ENCODE results near the gene PDE4D. TPM values are rescaled to one million over a fixed set of nuclear protein-coding genes. Genes with fewer than 3 reads are reported as not detected.

The PDE4D gene
- total RNA-seq, 1 donor from 2014 or later: 30.2 TPM

- intact Hi-C loops (cut with DNase I): no loop called here
- DNase-seq (no peak), ATAC-seq (ENCODE audit: poor library complexity) (no peak)
Measured at GRCh38 chr5:59266410-59266809, 627.1 kb downstream of the PDE4D start.

- ATAC-seq (ENCODE audit: poor library complexity): peak; percentile 58
- DNase-seq: no peak
- intact Hi-C loops (cut with DNase I): no loop called here
Measured at GRCh38 chr5:59264639-59265245, 628.8 kb downstream of the PDE4D start.

GRCh38 chr5:59264013-59264412 is 629.5 kb downstream of the PDE4D start:
- intact Hi-C loops (cut with DNase I): no loop called here
- ATAC-seq (ENCODE audit: poor library complexity) (peak; percentile 71), DNase-seq (no peak)

DNA sequence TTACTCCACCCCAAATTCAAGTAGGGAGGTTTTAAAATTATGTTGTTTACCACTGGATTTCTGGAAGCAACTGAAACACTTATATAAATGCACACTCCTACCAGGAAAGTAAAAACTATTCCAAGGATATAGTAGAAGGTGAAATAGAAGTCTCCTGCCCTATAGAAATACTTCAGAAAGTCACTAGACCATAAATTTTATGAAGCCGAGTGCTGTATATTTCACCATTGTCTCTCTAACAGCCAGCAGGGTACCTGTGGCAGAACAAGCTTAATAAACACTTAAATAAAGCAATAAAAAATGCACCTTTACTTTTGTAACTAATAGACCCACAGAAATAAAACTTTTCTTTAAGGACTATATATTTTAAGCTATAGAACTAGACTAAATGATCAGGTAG is 631.6 kb downstream of the PDE4D start:
- intact Hi-C loops (cut with DNase I): no loop called here

GRCh38 chr5:59260973-59261372 is 632.6 kb downstream of the PDE4D start:
- ATAC-seq (ENCODE audit: poor library complexity) (no peak), DNase-seq (no peak)
- intact Hi-C loops (cut with DNase I): no loop called here

More for the DNA sequence above, 631.6 kb downstream of the PDE4D start:
- no peak for DNase-seq
- no peak for ATAC-seq (ENCODE audit: poor library complexity)

GRCh38 chr5:59260200-59260599 is 633.3 kb downstream of the PDE4D start:
- ATAC-seq (ENCODE audit: poor library complexity): no peak
- intact Hi-C loops (cut with DNase I): no loop called here
- no peak for DNase-seq

DNA sequence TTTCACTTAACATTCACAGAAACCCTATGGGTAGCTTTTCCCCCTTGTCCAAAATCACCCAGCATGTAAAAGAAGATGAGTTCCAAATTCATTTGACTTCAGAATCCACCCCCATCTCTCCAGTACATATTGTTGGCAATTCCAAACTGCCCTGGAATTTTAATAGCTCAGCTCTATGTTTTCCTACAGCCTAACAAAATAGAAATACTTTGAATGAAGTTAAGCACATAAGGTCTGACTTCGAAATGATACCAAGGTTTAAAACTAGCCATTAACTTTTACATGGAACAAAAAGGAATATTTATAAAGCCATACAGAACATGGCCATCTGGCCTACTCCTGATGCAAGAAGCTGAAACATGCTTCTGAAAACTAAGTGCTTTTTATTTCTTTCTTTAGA is 634.3 kb downstream of the PDE4D start:
- ATAC-seq (ENCODE audit: poor library complexity) (no peak), DNase-seq (no peak)
- intact Hi-C loops (cut with DNase I): no loop called here

DNA sequence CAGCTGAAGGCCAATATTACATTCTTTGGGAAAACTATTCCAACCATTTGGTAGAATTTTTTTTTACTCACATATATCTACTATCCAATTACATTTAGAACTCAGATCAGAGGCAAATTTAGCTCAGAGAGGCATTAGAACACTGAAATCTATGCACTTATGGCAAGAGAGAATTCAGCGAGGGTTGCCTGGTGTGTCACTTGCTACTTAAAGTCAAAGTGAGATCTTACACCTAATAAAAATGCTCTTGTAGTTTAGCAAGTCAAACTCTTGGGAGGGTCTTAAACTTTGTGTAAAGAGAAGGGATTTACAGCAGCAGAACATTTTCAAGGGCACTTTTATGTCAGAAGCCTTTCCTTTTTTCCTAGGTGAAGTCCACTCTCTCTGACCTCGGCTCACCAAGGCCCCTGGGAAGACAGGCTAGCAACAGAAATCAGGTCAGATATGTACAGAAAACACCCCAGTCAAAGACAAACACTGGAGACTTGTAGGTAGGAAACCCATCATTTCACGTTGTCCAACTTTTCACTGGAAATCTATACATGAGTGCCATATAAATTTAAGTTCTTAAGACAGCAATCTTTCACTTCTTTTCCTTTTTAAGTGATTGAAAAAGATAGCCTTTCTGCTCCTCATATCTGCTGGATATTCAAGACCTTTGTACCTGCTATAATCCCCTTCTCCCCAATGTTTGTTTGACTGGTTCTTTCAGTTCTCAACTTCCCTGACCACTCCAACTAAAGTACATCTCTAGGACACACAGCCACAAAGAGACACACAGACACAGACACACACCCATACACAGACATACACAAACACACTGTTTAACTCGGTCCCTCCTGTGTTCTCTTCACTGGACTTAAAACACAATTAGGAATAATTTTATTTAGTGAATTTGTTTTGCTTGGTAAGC is 635.8 kb downstream of the PDE4D start:
- intact Hi-C loops (cut with DNase I): no loop called here
- DNase-seq (no peak), ATAC-seq (ENCODE audit: poor library complexity) (no peak)

- intact Hi-C loops (cut with DNase I): no loop called here
- DNase-seq (no peak), ATAC-seq (ENCODE audit: poor library complexity) (no peak)
Measured at GRCh38 chr5:59256331-59256730, 637.2 kb downstream of the PDE4D start.

- intact Hi-C loops (cut with DNase I): no loop called here
- DNase-seq (no peak), ATAC-seq (ENCODE audit: poor library complexity) (no peak)
Measured at GRCh38 chr5:59254055-59254687, 639.4 kb downstream of the PDE4D start.

DNA sequence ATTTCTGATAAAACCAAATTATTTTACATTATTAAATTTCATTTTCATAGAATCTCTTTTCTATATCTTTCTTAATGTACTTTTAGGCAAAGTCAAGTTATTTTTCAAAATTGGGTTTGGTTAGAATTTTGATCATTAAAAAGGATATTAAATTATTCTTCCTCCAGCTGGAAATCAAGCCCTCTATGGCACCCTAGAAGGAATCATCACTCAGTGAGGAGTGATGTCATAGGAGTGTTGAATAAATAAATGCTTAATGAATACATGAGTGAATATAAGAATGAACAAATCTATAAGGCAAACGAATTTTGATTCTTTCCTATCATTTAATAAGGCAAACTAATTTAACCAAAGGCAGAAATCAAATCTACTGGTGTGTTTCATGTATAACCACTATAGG is 639.9 kb downstream of the PDE4D start:
- DNase-seq: no peak
- intact Hi-C loops (cut with DNase I): no loop called here
- no peak for ATAC-seq (ENCODE audit: poor library complexity)

GRCh38 chr5:59251627-59252026 is 641.9 kb downstream of the PDE4D start:
- ATAC-seq (ENCODE audit: poor library complexity) (no peak), DNase-seq (no peak)
- intact Hi-C loops (cut with DNase I): no loop called here

- ATAC-seq (ENCODE audit: poor library complexity): no peak
- no peak for DNase-seq
- intact Hi-C loops (cut with DNase I): no loop called here
Measured at GRCh38 chr5:59249726-59250125, 643.8 kb downstream of the PDE4D start.

DNA sequence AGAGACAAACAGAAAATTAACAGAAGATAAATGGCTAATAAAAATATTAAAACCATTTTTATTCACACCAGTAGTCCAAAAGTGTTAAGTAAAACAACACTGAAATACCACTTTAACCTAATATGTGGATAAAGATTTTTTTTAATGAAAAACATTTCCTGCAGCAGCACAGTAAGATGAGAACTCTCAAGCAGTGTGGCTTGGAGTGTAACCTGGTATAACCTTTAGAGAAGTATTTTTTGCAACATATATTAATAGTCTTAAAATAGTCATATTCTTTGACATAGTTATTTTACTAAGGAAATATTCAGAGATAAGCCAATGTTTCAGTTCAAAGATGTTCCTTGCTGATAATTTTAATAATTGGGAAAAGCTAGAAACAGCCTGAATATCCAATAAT is 644.4 kb downstream of the PDE4D start:
- intact Hi-C loops (cut with DNase I): no loop called here
- DNase-seq: no peak
- ATAC-seq (ENCODE audit: poor library complexity): no peak

DNA sequence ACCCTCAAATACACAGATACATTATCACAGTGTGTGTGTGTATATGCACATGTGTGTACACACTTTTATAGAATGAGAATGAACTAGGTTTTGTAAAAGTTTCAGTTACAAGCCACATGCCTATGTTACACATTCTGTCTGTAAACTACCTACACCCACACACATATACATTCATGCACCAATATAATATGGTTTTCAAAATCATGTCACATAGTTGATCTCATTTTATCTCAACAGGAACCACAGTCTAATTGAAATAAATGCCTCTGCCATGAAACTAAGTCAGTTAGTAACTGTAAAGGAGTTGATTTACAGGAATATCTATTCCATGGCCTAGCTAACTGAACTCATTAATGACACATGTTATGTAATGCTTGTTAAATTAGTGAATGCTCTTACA is 646.6 kb downstream of the PDE4D start:
- intact Hi-C loops (cut with DNase I): no loop called here
- DNase-seq: no peak
- no peak for ATAC-seq (ENCODE audit: poor library complexity)

DNA sequence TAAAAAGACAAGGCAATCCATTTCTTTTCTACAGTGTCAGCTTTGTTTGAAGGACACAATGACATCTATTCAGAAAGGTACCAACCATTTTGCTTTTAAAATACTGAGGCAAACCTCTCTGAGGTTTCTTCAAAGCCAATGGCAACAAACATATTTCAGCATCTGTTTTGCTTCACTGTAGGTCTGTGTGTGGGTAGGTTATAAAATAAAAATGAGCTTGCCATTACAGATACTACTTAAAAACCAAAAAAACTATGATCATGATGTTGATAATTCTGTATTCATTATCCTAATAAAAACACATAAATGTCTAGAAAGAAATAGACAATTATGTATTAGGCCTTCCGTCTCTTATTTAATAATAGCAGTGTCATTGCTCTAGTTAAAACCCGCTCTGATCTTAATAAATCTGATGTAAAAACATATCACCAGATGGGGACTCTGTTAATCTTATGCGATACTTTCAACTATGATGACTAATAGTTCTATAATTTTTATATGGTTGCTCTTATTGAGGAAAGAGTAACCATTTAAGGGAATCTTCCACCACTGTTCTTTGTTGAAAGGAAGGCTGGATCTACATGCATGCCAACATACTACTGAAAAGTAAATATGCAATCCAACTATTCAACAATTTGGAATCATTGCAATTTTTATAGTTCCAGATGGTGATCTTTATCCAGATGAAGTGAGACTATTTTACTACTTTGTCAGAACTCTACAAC is 647.2 kb downstream of the PDE4D start:
- ATAC-seq (ENCODE audit: poor library complexity) (no peak), DNase-seq (no peak)
- intact Hi-C loops (cut with DNase I): no loop called here

DNA sequence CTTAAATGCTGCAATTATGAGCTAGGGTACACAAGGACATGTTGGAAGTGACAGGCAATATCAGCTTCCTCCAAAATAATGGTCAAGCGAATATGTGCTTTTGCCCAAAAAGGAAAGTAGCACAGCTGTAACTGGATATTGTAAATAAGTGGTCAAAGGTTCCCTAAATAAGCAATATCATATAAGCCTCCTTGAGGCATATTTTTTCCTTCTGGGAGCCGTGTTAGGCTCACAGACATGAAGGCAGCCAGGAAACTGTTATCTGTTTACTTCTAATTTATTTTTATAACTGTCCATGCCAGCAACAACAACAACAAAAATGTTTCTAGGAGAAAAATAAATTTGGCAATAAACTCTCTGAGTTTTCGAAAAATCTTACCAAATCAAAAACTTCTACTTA is 648.3 kb downstream of the PDE4D start:
- intact Hi-C loops (cut with DNase I): no loop called here
- no peak for ATAC-seq (ENCODE audit: poor library complexity)
- DNase-seq: no peak

DNA sequence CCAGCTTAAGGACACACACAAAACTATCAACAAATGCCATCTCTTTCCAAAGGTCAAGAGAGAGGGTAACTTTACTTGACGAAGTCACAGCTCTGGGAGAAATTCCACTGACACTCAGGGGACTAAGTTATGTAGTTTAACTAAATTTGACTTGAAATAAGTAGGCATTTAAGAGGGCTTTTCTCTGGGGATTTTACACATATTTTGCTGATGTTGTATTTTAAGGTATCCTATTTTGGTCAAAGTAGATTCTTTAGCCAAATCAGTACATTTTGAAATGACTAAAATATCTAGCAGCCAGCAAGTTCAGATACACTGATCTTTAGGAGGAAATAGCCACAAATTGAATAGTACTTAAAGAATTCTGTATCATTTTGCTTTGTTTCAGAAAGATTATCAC is 652.0 kb downstream of the PDE4D start:
- intact Hi-C loops (cut with DNase I): no loop called here
- DNase-seq (no peak), ATAC-seq (ENCODE audit: poor library complexity) (no peak)

- intact Hi-C loops (cut with DNase I): no loop called here
- ATAC-seq (ENCODE audit: poor library complexity): no peak
- no peak for DNase-seq
Measured at GRCh38 chr5:59241119-59241518, 652.4 kb downstream of the PDE4D start.

All from Right ventricle myocardium superior (tissue), 1 donor.